GM19193 (cell line): ENCODE results near the gene CHTF8.

Source experiments
- POLR2A ChIP-seq: IDR thresholded peaks from 4 replicates; pipeline ENCODE4 v1.6.1; 2011; ENCODE audit not compliant: insufficient read depth, insufficient read length; ENCODE audit errors: extremely low read depth

Gene CHTF8

GRCh38 chr16:69150146-69150865 lies 17.9 kb upstream of the CHTF8 start:
- no peak for TF ChIP-seq POLR2A

- no peak for TF ChIP-seq POLR2A
Measured at GRCh38 chr16:69145658-69146057, 13.3 kb upstream of the CHTF8 start.

GRCh38 chr16:69143116-69143515 lies 10.7 kb upstream of the CHTF8 start:
- no peak for TF ChIP-seq POLR2A

GRCh38 chr16:69141936-69142335 lies 9.5 kb upstream of the CHTF8 start:
- no peak for TF ChIP-seq POLR2A

- no peak for TF ChIP-seq POLR2A
Measured at GRCh38 chr16:69141014-69141413, 8.6 kb upstream of the CHTF8 start.

- no peak for TF ChIP-seq POLR2A
Measured at GRCh38 chr16:69138608-69139007, 6.2 kb upstream of the CHTF8 start.

GRCh38 chr16:69133373-69133954 lies 1.1 kb upstream of the CHTF8 start:
- no peak for TF ChIP-seq POLR2A

- TF ChIP-seq POLR2A = no peak
Measured at GRCh38 chr16:69131839-69132423, 457 bp downstream of the CHTF8 start.

GRCh38 chr16:69131167-69131838 lies 1.1 kb downstream of the CHTF8 start:
- TF ChIP-seq POLR2A = no peak

- no peak for TF ChIP-seq POLR2A
Measured at GRCh38 chr16:69130461-69130860, 1.9 kb downstream of the CHTF8 start.

- TF ChIP-seq POLR2A = no peak
Measured at GRCh38 chr16:69127966-69128510, 4.3 kb downstream of the CHTF8 start.

- no peak for TF ChIP-seq POLR2A
Measured at GRCh38 chr16:69126221-69126620, 6.2 kb downstream of the CHTF8 start.

- TF ChIP-seq POLR2A = no peak
Measured at GRCh38 chr16:69123910-69124309, 8.5 kb downstream of the CHTF8 start.

GRCh38 chr16:69120096-69120664 lies 12.2 kb downstream of the CHTF8 start:
- no peak for TF ChIP-seq POLR2A

GRCh38 chr16:69119536-69119935 lies 12.9 kb downstream of the CHTF8 start:
- TF ChIP-seq POLR2A = no peak
